Glutamatergic neuron (in vitro differentiated cells): ENCODE results near the gene PTPRN. TPM values are rescaled to one million over a fixed set of nuclear protein-coding genes. Genes with fewer than 3 reads are reported as not detected.

Experiments used
- DNase-seq: peaks from one replicate; pipeline ENCODE4 v3.0.0; 2022
- H3K27ac Mint-ChIP-seq: one replicate; pipeline ENCODE4 v1.8.0; 2020; ENCODE audit warnings: mild to moderate bottlenecking, mixed read lengths, inconsistent platforms; ENCODE audit not compliant: unreplicated experiment
- H3K27me3 Mint-ChIP-seq: one replicate; pipeline ENCODE4 v1.8.0; 2020; ENCODE audit warnings: mild to moderate bottlenecking, moderate library complexity, mixed read lengths, inconsistent platforms; ENCODE audit not compliant: unreplicated experiment
- H3K36me3 Mint-ChIP-seq: one replicate; pipeline ENCODE4 v1.8.0; 2020; ENCODE audit warnings: mild to moderate bottlenecking, mixed read lengths, inconsistent platforms; ENCODE audit not compliant: unreplicated experiment
- H3K4me1 Mint-ChIP-seq: one replicate; pipeline ENCODE4 v1.8.0; 2020; ENCODE audit warnings: mild to moderate bottlenecking, low read depth, mixed read lengths, inconsistent platforms; ENCODE audit not compliant: unreplicated experiment
- H3K4me3 Mint-ChIP-seq: one replicate; pipeline ENCODE4 v1.8.0; 2020; ENCODE audit warnings: mild to moderate bottlenecking, mixed read lengths, inconsistent platforms; ENCODE audit not compliant: unreplicated experiment
- H3K9me3 Mint-ChIP-seq: one replicate; pipeline ENCODE4 v1.8.0; 2020; ENCODE audit warnings: mild to moderate bottlenecking, moderate library complexity, mixed read lengths, inconsistent platforms; ENCODE audit not compliant: unreplicated experiment
- total RNA-seq: library from RNA; stranded (reverse); fragmentation: NEBNext Ultra II Directional; extraction: Animal tissue kit (Norgen Biotek cat#: 25700); gene quantifications from one replicate; pipeline ENCODE4 v1.2.1, GENCODE V29; 2021; ENCODE audit not compliant: unreplicated experiment
- TF ChIP-seq, protein P1 (sequence below): fragments of 200-600 bp; sonication (generic); IDR thresholded peaks from one replicate; pipeline ENCODE4 v1.5.0; 2021; ENCODE audit not compliant: partially characterized antibody, unreplicated experiment

The PTPRN gene
- total RNA-seq, 1 donor from 2014 or later: 104 TPM

- Mint-ChIP-seq H3K27ac (peak overlapping the region; percentile 94), H3K4me3 (peak overlapping the region; percentile 84), H3K4me1 (peaks cover 38% of the 10 kb centered on the region), H3K9me3 (peaks cover 18% of the 10 kb centered on the region), H3K27me3 (peaks cover 9% of the 10 kb centered on the region), H3K36me3 (no peaks in the 10 kb centered on the region)
- TF ChIP-seq, protein P1, sequence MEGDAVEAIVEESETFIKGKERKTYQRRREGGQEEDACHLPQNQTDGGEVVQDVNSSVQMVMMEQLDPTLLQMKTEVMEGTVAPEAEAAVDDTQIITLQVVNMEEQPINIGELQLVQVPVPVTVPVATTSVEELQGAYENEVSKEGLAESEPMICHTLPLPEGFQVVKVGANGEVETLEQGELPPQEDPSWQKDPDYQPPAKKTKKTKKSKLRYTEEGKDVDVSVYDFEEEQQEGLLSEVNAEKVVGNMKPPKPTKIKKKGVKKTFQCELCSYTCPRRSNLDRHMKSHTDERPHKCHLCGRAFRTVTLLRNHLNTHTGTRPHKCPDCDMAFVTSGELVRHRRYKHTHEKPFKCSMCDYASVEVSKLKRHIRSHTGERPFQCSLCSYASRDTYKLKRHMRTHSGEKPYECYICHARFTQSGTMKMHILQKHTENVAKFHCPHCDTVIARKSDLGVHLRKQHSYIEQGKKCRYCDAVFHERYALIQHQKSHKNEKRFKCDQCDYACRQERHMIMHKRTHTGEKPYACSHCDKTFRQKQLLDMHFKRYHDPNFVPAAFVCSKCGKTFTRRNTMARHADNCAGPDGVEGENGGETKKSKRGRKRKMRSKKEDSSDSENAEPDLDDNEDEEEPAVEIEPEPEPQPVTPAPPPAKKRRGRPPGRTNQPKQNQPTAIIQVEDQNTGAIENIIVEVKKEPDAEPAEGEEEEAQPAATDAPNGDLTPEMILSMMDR: peak; percentile 94
- DNase-seq: peak; percentile 86
Observed at GRCh38 chr2:219277703-219278654, 31.2 kb downstream of the PTPRN start.

DNA sequence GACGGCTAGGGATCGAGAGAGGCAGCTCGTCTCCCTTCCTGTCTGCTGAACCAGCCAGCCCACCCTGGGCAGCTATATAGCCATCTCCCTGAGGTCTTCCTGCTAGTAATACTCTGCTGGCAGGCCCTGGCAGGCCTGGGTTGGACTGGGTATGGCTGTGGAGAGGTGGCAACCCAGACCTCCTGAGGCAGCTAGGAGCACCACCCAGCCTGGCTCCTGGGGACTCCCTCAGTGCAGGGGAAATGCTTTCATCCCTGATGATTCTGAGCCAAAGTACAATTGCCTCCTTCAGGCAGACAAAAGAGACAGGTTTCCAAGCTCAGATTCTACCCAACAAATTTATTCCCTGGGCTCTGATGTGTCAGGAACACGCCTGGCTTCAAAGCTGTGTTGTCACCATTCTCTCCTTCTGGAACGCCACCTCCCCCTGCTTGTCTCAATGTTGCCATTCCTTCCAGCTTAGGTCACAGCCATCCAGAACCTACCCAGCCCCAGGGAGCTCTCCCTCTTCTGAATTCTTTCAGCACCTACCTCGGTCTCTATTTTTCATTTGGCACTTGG lies 34.8 kb downstream of the PTPRN start:
- H3K4me1 Mint-ChIP-seq: peaks cover 21% of the 10 kb centered on the region
- no peak for DNase-seq
- TF ChIP-seq, protein P1: no peak
- H3K36me3 Mint-ChIP-seq: no peaks in the 10 kb centered on the region
- peaks cover 16% of the 10 kb centered on the region for H3K9me3 Mint-ChIP-seq
- H3K27me3 Mint-ChIP-seq: peaks cover 9% of the 10 kb centered on the region
- peak overlapping the region; percentile 8 for H3K27ac Mint-ChIP-seq
- H3K4me3 Mint-ChIP-seq: no peak overlapping the region

DNA sequence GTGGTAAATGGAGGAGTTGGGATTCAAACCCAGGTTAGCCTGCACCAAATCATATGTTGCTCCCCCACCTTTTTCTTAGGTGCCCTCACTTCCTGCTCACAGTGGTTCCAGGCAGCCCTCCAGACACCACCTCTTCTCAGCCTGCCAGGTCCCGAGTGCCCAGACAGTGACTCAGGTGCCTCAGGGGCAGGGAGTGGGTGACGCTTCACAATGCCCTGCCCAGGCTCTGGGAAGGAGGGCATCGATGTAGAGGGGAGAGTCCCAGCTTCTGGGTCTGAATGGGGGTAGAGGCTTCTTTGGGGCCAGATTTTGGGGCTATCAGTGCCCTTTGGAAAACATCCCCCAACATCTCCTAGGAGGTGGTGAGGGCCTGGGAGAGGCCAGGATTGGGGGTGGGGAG lies 35.3 kb downstream of the PTPRN start:
- H3K36me3 Mint-ChIP-seq: no peaks in the 10 kb centered on the region
- H3K4me3 Mint-ChIP-seq: no peak overlapping the region
- DNase-seq: no peak
- no peak overlapping the region for H3K27ac Mint-ChIP-seq
- peaks cover 16% of the 10 kb centered on the region for H3K9me3 Mint-ChIP-seq
- peaks cover 21% of the 10 kb centered on the region for H3K4me1 Mint-ChIP-seq
- TF ChIP-seq, protein P1: no peak
- peaks cover 9% of the 10 kb centered on the region for H3K27me3 Mint-ChIP-seq

DNA sequence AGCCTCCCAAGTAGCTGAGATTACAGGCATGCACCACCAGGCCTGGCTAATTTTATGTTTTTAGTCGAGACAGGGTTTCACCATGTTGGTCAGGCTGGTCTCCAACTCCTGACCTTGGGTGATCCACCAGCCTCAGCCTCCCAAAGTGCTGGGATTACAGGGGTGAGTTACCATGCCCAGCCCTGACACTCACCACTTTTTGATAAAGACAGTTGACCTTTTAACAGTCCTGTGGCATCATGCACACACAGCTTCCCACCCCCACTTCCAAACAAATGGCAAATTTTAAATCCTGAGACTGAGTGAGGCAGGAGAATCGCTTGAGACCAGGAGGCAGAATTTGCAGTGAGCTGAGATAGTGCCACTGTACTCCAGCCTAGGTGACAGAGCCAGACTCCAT lies 36.2 kb downstream of the PTPRN start:
- TF ChIP-seq, protein P1: no peak
- Mint-ChIP-seq H3K27ac (no peak overlapping the region), H3K4me1 (peaks cover 12% of the 10 kb centered on the region), H3K27me3 (peaks cover 9% of the 10 kb centered on the region), H3K9me3 (peaks cover 11% of the 10 kb centered on the region), H3K4me3 (no peak overlapping the region), H3K36me3 (no peaks in the 10 kb centered on the region)
- no peak for DNase-seq

DNA sequence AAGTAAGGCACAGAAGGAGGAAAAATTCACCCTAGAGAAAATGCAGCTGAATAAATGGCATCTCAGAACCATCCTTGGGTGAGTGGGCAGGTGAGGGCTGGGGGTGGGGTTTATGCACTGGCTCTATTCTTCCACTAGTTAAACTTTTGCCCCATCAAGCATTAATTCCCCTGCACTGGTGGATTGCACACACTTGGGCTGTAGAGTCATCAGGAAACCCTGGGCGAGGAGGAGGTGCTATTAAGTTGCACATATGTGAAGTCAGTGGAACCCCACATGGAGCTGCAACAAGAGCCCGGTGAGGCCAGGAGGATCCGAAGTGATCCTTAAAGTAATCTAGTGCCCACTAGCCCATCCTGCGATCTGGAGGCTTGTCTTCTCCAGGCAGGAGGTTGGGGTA lies 36.8 kb downstream of the PTPRN start:
- Mint-ChIP-seq H3K4me1 (peaks cover 7% of the 10 kb centered on the region), H3K36me3 (no peaks in the 10 kb centered on the region), H3K27me3 (peaks cover 9% of the 10 kb centered on the region), H3K9me3 (peaks cover 10% of the 10 kb centered on the region), H3K27ac (no peak overlapping the region), H3K4me3 (no peak overlapping the region)
- TF ChIP-seq, protein P1: no peak
- no peak for DNase-seq
